Measurements from ENCODE around the gene PTPRE. TPM values are rescaled to one million over a fixed set of nuclear protein-coding genes. Genes with fewer than 3 reads are reported as not detected.

PTPRE gene
- total RNA-seq, 1 experiment from 2014 or later, result 3.1 TPM

GRCh38 chr10:127996586-127996985, 89.7 kb downstream of the PTPRE start:
- Mint-ChIP-seq H3K27ac (no peak overlapping the region), H3K36me3 (no peaks in the 10 kb centered on the region), H3K9me3 (no peaks in the 10 kb centered on the region), H3K4me1 (peaks cover 6% of the 10 kb centered on the region; the same call in 1 of the 2 replicates), H3K27me3 (ENCODE audit: low read depth) (no peaks in the 10 kb centered on the region), H3K4me3 (no peak overlapping the region)
- ChIA-PET POLR2A (no interaction called here), CTCF (no interaction called here)
- DNase-seq (ENCODE audit: low spot score), result no peak
- no peak for ATAC-seq
- no peak for TF ChIP-seq TEAD1 (CRISPR knock-in tag; IDR thresholded peaks at IDR 0.05)
- no peak for TF ChIP-seq RORB (CRISPR knock-in tag; IDR thresholded peaks at IDR 0.05)
- TF ChIP-seq HMGA2 (CRISPR knock-in tag; IDR thresholded peaks at IDR 0.05), result no peak
- TF ChIP-seq MAX (CRISPR knock-in tag; IDR thresholded peaks at IDR 0.05), result no peak

GRCh38 chr10:127997271-127997670, 90.4 kb downstream of the PTPRE start:
- ChIA-PET POLR2A (no interaction called here), CTCF (no interaction called here)
- H3K4me3 Mint-ChIP-seq, result no peak overlapping the region
- no peaks in the 10 kb centered on the region for H3K9me3 Mint-ChIP-seq
- H3K36me3 Mint-ChIP-seq, result no peaks in the 10 kb centered on the region
- DNase-seq (ENCODE audit: low spot score), result no peak
- H3K4me1 Mint-ChIP-seq, result peaks cover 12% of the 10 kb centered on the region
- ATAC-seq, result no peak
- no peaks in the 10 kb centered on the region for H3K27me3 Mint-ChIP-seq (ENCODE audit: low read depth)
- no peak overlapping the region for H3K27ac Mint-ChIP-seq
- TF ChIP-seq E2F4 (CRISPR knock-in tag; IDR thresholded peaks at IDR 0.05; ENCODE audit: borderline replicate concordance, low read depth) (no peak), SOX15 (CRISPR knock-in tag; IDR thresholded peaks at IDR 0.05) (no peak), ZNF232 (CRISPR knock-in tag; IDR thresholded peaks at IDR 0.05) (no peak), ATF2 (CRISPR knock-in tag; IDR thresholded peaks at IDR 0.05; ENCODE audit: borderline replicate concordance, low read depth) (no peak), ZNF396 (CRISPR knock-in tag; IDR thresholded peaks at IDR 0.05; ENCODE audit: borderline replicate concordance) (no peak), GRHL2 (CRISPR knock-in tag; IDR thresholded peaks at IDR 0.05; ENCODE audit: insufficient replicate concordance, severe bottlenecking) (no peak), ZBTB43 (CRISPR knock-in tag; IDR thresholded peaks at IDR 0.05) (no peak), ARID4B (CRISPR knock-in tag; IDR thresholded peaks at IDR 0.05; ENCODE audit: borderline replicate concordance) (no peak), CBFB (CRISPR knock-in tag; IDR thresholded peaks at IDR 0.05; ENCODE audit: low read depth) (no peak), EMX1 (CRISPR knock-in tag; IDR thresholded peaks at IDR 0.05) (no peak), ELF4 (CRISPR knock-in tag; IDR thresholded peaks at IDR 0.05; ENCODE audit: low read depth) (no peak), USF2 (CRISPR knock-in tag; IDR thresholded peaks at IDR 0.05) (no peak), HMGXB4 (CRISPR knock-in tag; IDR thresholded peaks at IDR 0.05) (no peak), ZNF121 (CRISPR knock-in tag; IDR thresholded peaks at IDR 0.05) (no peak), CTCF (IDR thresholded peaks at IDR 0.05) (no peak), JAZF1 (CRISPR knock-in tag; IDR thresholded peaks at IDR 0.05) (no peak), ESRRA (CRISPR knock-in tag; IDR thresholded peaks at IDR 0.05; ENCODE audit: borderline replicate concordance) (no peak), ATF3 (CRISPR knock-in tag; conservative IDR thresholded peaks at IDR 0.05) (no peak), SP1 (CRISPR knock-in tag; conservative IDR thresholded peaks at IDR 0.05) (no peak)
